Activated CD4-positive, alpha-beta T cell treated with anti-CD3 and anti-CD28 coated beads for 36 hours (primary cell): ENCODE data around the gene TEKT1. TPM values are rescaled to one million over a fixed set of nuclear protein-coding genes. Genes with fewer than 3 reads are reported as not detected.
"Not testable (repeated sequence)": the region's sequence is repeated elsewhere in the genome, so short reads cannot be mapped to it uniquely, and the experiment has no call there.

Source experiments
- ATAC-seq: fragments of 200-7000 bp; cut with Tn5 transposase; one replicate; pipeline ENCODE4 v1.10.0; 2021; ENCODE audit warnings: mild to moderate bottlenecking, moderate library complexity
- CTCF ChIA-PET: fragments of 350-600 bp; sonication (Branson Sonifier 250); formaldehyde crosslinking; loops from one replicate; lab custom pipeline; 2021; ENCODE audit warnings: antibody characterized with exemption; lab: Charles Lee
- POLR2A ChIA-PET: fragments of 350-600 bp; sonication (Branson Sonifier 250); formaldehyde crosslinking; loops from one replicate; lab custom pipeline; 2021; ENCODE audit warnings: antibody characterized with exemption, inconsistent platforms; lab: Charles Lee
- DNase-seq: peaks from one replicate; pipeline ENCODE4 v3.0.0-alpha.2; 2020
- H3K27ac Mint-ChIP-seq: one replicate; pipeline ENCODE4 v1.8.0; 2021; ENCODE audit warnings: mixed read lengths
- H3K27me3 Mint-ChIP-seq: one replicate; pipeline ENCODE4 v1.8.0; 2021; ENCODE audit warnings: mixed read lengths
- H3K36me3 Mint-ChIP-seq: one replicate; pipeline ENCODE4 v1.8.0; 2021; ENCODE audit warnings: low read depth, mixed read lengths
- H3K4me1 Mint-ChIP-seq: one replicate; pipeline ENCODE4 v1.8.0; 2021; ENCODE audit warnings: mixed read lengths
- H3K4me3 Mint-ChIP-seq: one replicate; pipeline ENCODE4 v1.8.0; 2021; ENCODE audit warnings: mild to moderate bottlenecking, moderate library complexity, mixed read lengths
- H3K9me3 Mint-ChIP-seq: one replicate; pipeline ENCODE4 v1.8.0; 2021; ENCODE audit warnings: low read depth, mixed read lengths
- intact Hi-C, 2 experiments: fragments of 100-400 bp; cut with DNase I in 1 of 2; cut with micrococcal nuclease in 1 of 2; formaldehyde crosslinking; loops; one replicate each; pipeline versions ENCODE4 v1.14.2 to v1.15.1; 2022 to 2024; cut with DNase I, micrococcal nuclease
- total RNA-seq, 2 experiments: library from RNA; stranded (reverse); gene quantifications; one replicate each; pipeline ENCODE4 v1.2.3, GENCODE V29; 2021

The TEKT1 gene
- total RNA-seq, result not detected

DNA sequence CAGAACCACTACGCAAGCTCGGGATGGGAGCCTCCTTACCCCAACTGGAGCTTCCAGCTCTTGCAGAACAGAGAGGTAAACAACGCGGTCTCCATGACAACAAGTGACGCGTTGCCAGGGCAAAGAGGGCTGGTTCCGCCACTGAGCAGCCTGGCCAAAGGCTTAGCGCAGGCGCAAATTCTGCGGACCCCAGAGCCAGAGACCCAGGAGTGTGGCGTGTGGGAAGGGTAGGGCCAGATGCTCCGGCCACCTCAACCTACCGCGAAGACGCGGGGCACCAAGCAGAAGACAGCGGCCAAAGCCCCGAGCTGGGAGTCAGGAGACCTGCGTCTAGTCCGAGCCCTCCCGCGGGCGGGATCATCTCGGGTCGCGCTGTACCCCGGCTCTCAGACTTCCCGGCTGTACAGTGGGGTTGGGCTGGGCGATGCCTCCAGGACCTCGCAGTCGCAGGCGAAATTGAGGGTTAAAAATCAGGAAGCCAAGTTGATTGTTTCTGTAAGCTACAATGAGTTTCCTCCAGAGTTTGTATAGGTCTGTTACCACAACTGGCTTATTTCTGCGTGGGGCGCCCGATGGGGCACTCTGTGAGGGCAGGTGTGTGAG, at the start of gene TEKT1:
Gene TEKT1 (minus strand): TSS at position 69 of the 603 bp plus-strand sequence. CDS start 1,353 bp downstream, outside the sequence.
- peaks cover 31% of the 10 kb centered on the region for H3K27me3 Mint-ChIP-seq

DNA sequence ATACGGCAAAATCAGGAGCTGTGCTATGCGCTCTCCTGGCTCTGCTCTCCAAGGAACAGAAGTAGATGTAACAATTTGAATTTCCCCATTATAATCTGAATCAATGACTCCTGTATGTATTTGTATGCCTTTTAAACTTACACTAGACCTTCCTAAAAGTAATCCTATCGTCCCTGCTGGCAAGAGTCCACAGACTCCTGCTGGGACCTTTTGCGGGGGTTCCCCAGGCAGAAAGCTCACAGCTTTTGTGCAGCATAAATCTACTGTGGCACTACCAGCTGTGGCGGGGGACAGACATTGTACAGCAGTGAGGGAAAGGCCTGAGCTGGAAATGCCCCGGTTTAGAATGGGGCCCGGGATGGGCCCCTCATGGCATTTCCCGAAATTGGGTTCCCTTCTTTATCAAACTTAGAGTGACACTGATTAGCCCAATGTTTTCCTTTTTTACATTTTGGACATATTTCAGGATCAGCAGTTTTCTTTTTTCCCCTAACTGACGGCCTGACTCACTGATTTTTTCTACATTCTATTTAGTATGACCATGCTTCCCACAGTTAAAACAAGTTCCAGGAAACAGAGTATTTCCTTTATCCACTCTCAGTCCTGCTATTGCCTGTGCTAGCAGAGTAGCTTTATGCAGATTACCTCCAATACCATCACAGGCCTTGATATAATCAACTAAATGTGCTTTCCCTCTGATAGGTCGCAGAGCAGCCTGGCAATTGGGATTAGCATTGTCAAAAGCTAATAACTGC, 47.9 kb upstream of the TEKT1 start:
- POLR2A ChIA-PET, CTCF ChIA-PET: not testable (repeated sequence)

More for the DNA sequence above, at the start of gene TEKT1:
- Mint-ChIP-seq H3K4me1 (peaks cover 15% of the 10 kb centered on the region), H3K9me3 (no peaks in the 10 kb centered on the region), H3K36me3 (no peaks in the 10 kb centered on the region), H3K4me3 (peak within 1 kb of the TSS; percentile 46), H3K27ac (no peak within 1 kb of the TSS)
- ATAC-seq (peak; percentile 90), DNase-seq (peak; percentile 80)
- intact Hi-C loops, result no loop called here
- ChIA-PET CTCF (interaction anchor here (0.7 to 3.3 kb wide), 2 partner anchors 11 to 79 kb away, joined by 4 to 19 read pairs; no protein-coding TSS in a partner anchor), POLR2A (no interaction called here)

DNA sequence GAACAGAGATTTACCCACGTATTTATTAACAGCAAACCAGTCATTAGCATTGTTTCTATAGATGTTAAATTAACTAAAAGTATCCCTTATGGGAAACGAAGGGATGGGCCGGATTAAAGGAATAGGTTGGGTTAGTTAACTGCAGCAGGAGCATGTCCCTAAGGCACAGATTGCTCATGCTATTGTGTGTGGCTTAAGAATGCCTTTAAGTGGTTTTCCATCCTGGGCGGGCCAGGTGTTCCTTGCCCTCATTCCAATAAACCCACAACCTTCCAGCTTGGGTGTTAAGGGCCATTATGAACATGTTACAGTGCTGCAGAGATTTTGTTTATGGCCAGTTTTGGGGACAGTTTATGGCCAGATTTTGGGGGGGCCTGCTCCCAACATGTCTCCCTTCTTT, 43.7 kb upstream of the TEKT1 start:
- ATAC-seq, DNase-seq, H3K4me1 Mint-ChIP-seq, H3K27me3 Mint-ChIP-seq, intact Hi-C loops, POLR2A ChIA-PET, H3K36me3 Mint-ChIP-seq, H3K9me3 Mint-ChIP-seq, H3K27ac Mint-ChIP-seq, H3K4me3 Mint-ChIP-seq: not testable (repeated sequence)
- CTCF ChIA-PET, result interaction anchor here (1.1 to 2.0 kb wide), 3 partner anchors 19 to 88 kb away, joined by 3 to 6 read pairs (median 4); no protein-coding TSS in a partner anchor

More for the DNA sequence above, 47.9 kb upstream of the TEKT1 start:
- ATAC-seq, H3K36me3 Mint-ChIP-seq, H3K9me3 Mint-ChIP-seq, H3K4me3 Mint-ChIP-seq, DNase-seq, H3K27ac Mint-ChIP-seq, H3K4me1 Mint-ChIP-seq, intact Hi-C loops: not testable (repeated sequence)
- H3K27me3 Mint-ChIP-seq, result peaks cover 17% of the 10 kb centered on the region

DNA sequence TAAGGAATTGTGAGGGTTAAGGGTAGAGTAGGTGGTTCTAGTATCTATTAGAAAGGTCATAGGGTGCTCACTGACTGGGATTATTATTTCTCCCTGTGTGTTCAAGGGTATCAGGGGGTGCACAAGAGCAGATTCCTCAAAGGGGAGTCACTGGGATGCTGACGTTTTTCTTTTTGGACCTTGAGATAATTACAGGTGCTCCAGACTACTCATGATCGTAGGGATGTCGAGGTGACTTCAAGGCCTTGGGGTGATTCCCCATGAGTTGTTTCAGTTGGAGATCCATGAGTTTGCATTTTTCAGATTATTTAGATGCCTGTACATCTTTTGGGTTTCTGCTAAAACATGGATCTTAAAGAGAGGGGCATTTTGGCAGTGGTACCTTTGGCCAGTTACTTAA, 41.4 kb upstream of the TEKT1 start:
- Mint-ChIP-seq H3K36me3 (no peaks in the 10 kb centered on the region), H3K27me3 (peaks cover 4% of the 10 kb centered on the region), H3K4me3 (no peak overlapping the region), H3K9me3 (no peaks in the 10 kb centered on the region), H3K27ac (no peak overlapping the region), H3K4me1 (no peaks in the 10 kb centered on the region)
- ATAC-seq (no peak), DNase-seq (no peak)
- ChIA-PET POLR2A (no interaction called here), CTCF (interaction anchor here (1.9 kb wide), 1 partner anchor 31 kb away, joined by 5 read pairs; no protein-coding TSS in a partner anchor)
- intact Hi-C loops, result no loop called here

DNA sequence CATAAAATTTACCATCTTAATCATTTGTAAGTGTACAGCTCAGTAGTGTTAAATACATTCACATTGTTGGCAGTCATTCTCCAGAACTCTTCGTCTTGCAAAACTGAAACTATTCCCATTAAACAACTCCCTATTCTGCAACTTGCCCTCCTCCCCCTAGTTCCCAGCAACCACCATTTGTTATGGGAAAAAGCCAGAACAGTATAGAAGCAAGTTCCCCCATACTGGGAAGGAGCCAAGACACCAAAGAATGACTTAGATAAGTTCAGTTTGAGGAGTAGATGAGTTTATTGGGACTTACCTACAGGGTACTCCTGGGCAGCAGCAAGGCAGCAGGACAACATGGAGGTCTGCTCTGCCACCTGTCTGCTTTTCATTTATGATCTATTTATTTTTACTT, 39.3 kb upstream of the TEKT1 start:
- H3K36me3 Mint-ChIP-seq, result no peaks in the 10 kb centered on the region
- no peak overlapping the region for H3K4me3 Mint-ChIP-seq
- H3K27ac Mint-ChIP-seq, result no peak overlapping the region
- CTCF ChIA-PET, result no interaction called here
- ATAC-seq (no peak), DNase-seq (no peak)
- intact Hi-C loops, result no loop called here
- POLR2A ChIA-PET, result no interaction called here
- peaks cover 4% of the 10 kb centered on the region for H3K27me3 Mint-ChIP-seq
- H3K9me3 Mint-ChIP-seq, result no peaks in the 10 kb centered on the region
- H3K4me1 Mint-ChIP-seq, result no peaks in the 10 kb centered on the region

DNA sequence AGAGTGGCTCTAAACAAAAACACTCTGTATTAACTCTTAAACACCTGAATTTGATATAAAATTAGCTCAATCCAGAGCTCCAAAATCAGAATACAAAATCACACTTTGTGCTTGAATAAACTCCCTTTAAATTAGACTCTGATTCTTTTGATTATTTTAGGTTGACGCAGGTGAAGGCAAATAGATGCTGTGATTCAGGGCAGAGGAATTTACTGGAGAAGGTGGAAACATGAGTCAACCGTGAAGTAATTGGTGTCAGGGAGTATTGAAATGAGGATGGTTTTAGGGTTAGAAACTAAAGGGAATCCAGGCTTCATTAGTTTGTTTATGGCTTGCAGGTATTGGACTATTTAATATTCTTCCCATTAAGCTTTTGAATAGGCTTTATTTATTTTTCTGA, 37.1 kb upstream of the TEKT1 start:
- H3K36me3 Mint-ChIP-seq, result no peaks in the 10 kb centered on the region
- DNase-seq (no peak), ATAC-seq (no peak)
- H3K27me3 Mint-ChIP-seq, result peaks cover 6% of the 10 kb centered on the region
- no peak overlapping the region for H3K4me3 Mint-ChIP-seq
- CTCF ChIA-PET, result interaction anchor here (0.9 to 1.3 kb wide), 3 partner anchors 25 to 42 kb away, joined by 4 to 7 read pairs (median 5); no protein-coding TSS in a partner anchor
- intact Hi-C loops, result loop anchor here in 1 of 2 experiments (5.0 kb wide), 1 partner anchor 49 kb away; no protein-coding TSS in a partner anchor
- H3K9me3 Mint-ChIP-seq, result no peaks in the 10 kb centered on the region
- POLR2A ChIA-PET, result no interaction called here
- H3K27ac Mint-ChIP-seq, result no peak overlapping the region
- no peaks in the 10 kb centered on the region for H3K4me1 Mint-ChIP-seq

DNA sequence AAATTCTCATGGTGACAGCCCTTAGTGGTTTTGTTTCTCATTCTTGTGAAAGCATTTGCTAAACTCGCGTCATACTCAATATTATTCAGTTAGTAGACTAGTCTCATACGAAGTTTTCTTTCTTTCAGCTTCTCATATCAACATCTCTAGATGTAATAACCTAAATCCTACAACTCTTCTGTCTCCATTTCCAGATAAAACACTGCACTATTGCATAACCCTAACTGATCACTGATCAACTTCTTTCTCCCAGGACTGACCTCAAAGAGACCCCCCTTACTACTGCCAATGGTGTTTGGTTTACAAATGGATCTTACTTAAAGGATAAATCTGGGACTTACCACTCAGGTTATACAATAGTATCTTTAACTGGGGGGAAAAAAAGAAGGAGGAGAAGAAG, 36.3 kb upstream of the TEKT1 start:
- H3K9me3 Mint-ChIP-seq, result no peaks in the 10 kb centered on the region
- intact Hi-C loops, result loop anchor here in 1 of 2 experiments (5.0 kb wide), 1 partner anchor 49 kb away; no protein-coding TSS in a partner anchor
- ATAC-seq (no peak), DNase-seq (no peak)
- no peak overlapping the region for H3K27ac Mint-ChIP-seq
- H3K36me3 Mint-ChIP-seq, result no peaks in the 10 kb centered on the region
- ChIA-PET POLR2A (no interaction called here), CTCF (interaction anchor here (0.9 to 1.3 kb wide), 3 partner anchors 24 to 43 kb away, joined by 4 to 7 read pairs (median 5); no protein-coding TSS in a partner anchor)
- peaks cover 8% of the 10 kb centered on the region for H3K27me3 Mint-ChIP-seq
- H3K4me1 Mint-ChIP-seq, result peaks cover 1% of the 10 kb centered on the region
- H3K4me3 Mint-ChIP-seq, result no peak overlapping the region

DNA sequence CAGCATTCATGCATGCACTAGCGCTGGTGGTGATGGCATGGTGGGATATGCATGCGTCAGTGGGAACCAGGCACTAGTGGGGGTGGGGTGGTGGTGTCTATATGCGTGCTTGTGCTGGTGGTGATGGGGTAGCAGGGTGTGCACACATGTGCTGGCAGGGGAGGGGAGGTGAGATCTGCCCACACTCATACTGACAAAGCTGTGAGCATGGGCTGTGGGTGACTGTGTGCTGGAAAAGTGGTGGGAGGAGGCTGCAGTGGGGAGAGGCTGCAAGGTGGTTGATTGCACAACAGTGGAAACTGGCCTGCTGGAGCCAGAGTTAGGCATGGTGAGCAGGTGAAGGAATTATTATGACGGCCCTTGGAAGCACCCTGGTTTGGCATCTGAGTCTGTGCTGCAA, 31.3 kb upstream of the TEKT1 start:
- Mint-ChIP-seq H3K27me3 (peaks cover 13% of the 10 kb centered on the region), H3K4me3 (no peak overlapping the region), H3K36me3 (no peaks in the 10 kb centered on the region), H3K4me1 (peaks cover 17% of the 10 kb centered on the region), H3K27ac (no peak overlapping the region), H3K9me3 (no peaks in the 10 kb centered on the region)
- ChIA-PET POLR2A (no interaction called here), CTCF (interaction anchor here (0.8 to 1.7 kb wide), 3 partner anchors 9 to 48 kb away, joined by 3 to 6 read pairs (median 3); no protein-coding TSS in a partner anchor)
- ATAC-seq (peak; percentile 51), DNase-seq (peak; percentile 25)
- intact Hi-C loops, result no loop called here

DNA sequence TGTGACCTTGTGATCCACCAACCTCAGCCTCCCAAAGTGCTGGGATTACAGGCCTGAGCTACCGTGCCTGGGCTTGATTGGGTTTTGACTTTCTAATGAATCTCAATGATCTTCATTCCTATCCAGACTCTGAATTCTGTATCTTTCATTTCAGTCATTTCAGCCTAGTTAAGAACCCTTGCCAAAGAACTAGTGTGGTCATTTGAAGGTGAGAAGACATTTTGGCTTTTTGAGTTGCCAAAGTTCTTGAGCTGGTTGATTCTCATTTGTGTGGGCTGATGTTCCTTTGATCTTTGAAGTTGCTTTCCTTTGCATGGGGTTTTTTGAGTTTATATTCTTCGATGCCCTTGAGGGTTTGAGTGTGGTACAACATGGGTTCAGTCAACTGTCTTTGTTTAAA, 30.6 kb upstream of the TEKT1 start:
- peak; percentile 36 for ATAC-seq
- Mint-ChIP-seq H3K4me1 (peaks cover 17% of the 10 kb centered on the region), H3K4me3 (no peak overlapping the region), H3K27me3 (peaks cover 13% of the 10 kb centered on the region), H3K27ac (no peak overlapping the region), H3K36me3 (no peaks in the 10 kb centered on the region), H3K9me3 (no peaks in the 10 kb centered on the region)
- ChIA-PET POLR2A (no interaction called here), CTCF (interaction anchor here (0.6 to 1.7 kb wide), 6 partner anchors 8 to 1924 kb away, joined by 3 to 8 read pairs (median 3); no protein-coding TSS in a partner anchor)
- DNase-seq, result no peak
- intact Hi-C loops, result no loop called here

DNA sequence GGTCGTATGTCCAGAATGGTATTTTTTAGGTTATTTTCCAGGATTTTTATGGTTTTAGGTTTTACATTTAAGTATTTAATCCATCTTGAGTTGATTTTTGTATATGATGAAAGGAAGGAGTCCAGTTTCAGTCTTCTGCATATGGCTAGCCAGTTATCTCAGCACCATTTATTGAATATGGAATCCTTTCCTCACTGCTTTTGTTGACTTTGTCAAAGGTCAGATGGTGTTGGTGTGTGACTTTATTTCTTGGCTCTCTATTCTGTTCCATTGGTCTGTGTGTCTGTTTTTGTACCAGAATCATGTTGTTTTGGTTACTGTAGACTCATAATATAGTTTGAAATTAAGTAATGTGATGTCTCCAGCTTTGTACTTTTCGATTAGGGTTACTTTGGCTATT, 26.4 kb upstream of the TEKT1 start:
- no peaks in the 10 kb centered on the region for H3K9me3 Mint-ChIP-seq
- no peak overlapping the region for H3K27ac Mint-ChIP-seq
- H3K27me3 Mint-ChIP-seq, result peaks cover 9% of the 10 kb centered on the region
- intact Hi-C loops, result loop anchor here in 1 of 2 experiments (10.0 kb wide), 1 partner anchor 193 kb away; no protein-coding TSS in a partner anchor
- H3K4me1 Mint-ChIP-seq, result peaks cover 26% of the 10 kb centered on the region
- ATAC-seq, result no peak
- POLR2A ChIA-PET, result no interaction called here
- H3K36me3 Mint-ChIP-seq, result no peaks in the 10 kb centered on the region
- CTCF ChIA-PET, result interaction anchor here (0.6 kb wide), 1 partner anchor 46 kb away, joined by 3 read pairs; no protein-coding TSS in a partner anchor
- no peak overlapping the region for H3K4me3 Mint-ChIP-seq
- no peak for DNase-seq

DNA sequence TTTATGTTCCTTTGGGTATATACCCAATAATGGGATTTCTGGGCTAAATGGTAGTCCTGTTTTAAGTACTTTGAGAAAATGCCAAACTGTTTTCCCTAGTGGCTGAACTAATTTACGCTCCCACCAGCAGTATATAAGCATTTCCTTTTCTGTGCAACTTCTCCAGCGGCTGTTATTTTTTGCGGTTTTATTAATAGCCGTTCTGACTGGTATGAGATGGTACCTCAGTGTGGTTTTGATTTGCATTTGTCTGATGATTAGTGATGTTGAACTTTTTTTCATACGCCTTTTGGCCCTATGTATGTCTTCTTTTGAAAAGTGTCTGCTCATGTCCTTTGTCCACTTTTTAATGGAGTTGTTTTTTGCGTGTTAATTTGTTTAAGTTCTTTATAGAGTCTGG, 25.8 kb upstream of the TEKT1 start:
- intact Hi-C loops, result loop anchor here in 1 of 2 experiments (10.0 kb wide), 1 partner anchor 193 kb away; no protein-coding TSS in a partner anchor
- Mint-ChIP-seq H3K4me1 (peaks cover 21% of the 10 kb centered on the region), H3K9me3 (no peaks in the 10 kb centered on the region), H3K27me3 (peaks cover 7% of the 10 kb centered on the region), H3K36me3 (no peaks in the 10 kb centered on the region), H3K4me3 (no peak overlapping the region), H3K27ac (no peak overlapping the region)
- ChIA-PET CTCF (no interaction called here), POLR2A (no interaction called here)
- ATAC-seq, result no peak
- DNase-seq, result no peak
